ENCODE measurements around the gene NR6A1.

The NR6A1 gene

GRCh38 chr9:124468061-124468740, 302.9 kb downstream of the NR6A1 start:
- TF ChIP-seq CTCF (IDR thresholded peaks at IDR 0.05; ENCODE audit: insufficient read depth, low read length, poor library complexity, severe bottlenecking) (no peak), EZH2phosphoT487 (conservative IDR thresholded peaks at IDR 0.05; ENCODE audit: low read length) (no peak)
- Histone ChIP-seq H3K9me3 (ENCODE audit: insufficient read depth, low read length) (no peaks in the 10 kb centered on the region), H4K20me1 (ENCODE audit: low read depth, low read length) (no peaks in the 10 kb centered on the region), H3K4me3 (ENCODE audit: insufficient read depth, low read length, poor library complexity, severe bottlenecking) (no peak overlapping the region), H3K4me2 (ENCODE audit: low read depth, low read length, poor library complexity, severe bottlenecking) (no peak overlapping the region), H3K27me3 (ENCODE audit: low read length) (no peaks in the 10 kb centered on the region), H3K9me2 (replicated peaks; ENCODE audit: insufficient read depth, low read length) (no peaks in the 10 kb centered on the region), H3F3A (ENCODE audit: insufficient read depth) (no peaks in the 10 kb centered on the region), H2AFZ (ENCODE audit: low read depth, low read length, severe bottlenecking) (no peak overlapping the region), H3K79me2 (ENCODE audit: insufficient read depth, low read length) (no peaks in the 10 kb centered on the region), H3K9ac (ENCODE audit: low read length) (no peak overlapping the region), H3K27ac (ENCODE audit: low read depth, low read length) (no peak overlapping the region), H3K36me3 (ENCODE audit: low read length) (no peaks in the 10 kb centered on the region)

GRCh38 chr9:124467410-124468060, 303.6 kb downstream of the NR6A1 start:
- Histone ChIP-seq H3K9me3 (ENCODE audit: insufficient read depth, low read length) (no peaks in the 10 kb centered on the region), H3K36me3 (ENCODE audit: low read length) (no peaks in the 10 kb centered on the region), H3K9me2 (replicated peaks; ENCODE audit: insufficient read depth, low read length) (no peaks in the 10 kb centered on the region), H3K4me3 (ENCODE audit: insufficient read depth, low read length, poor library complexity, severe bottlenecking) (no peak overlapping the region), H4K20me1 (ENCODE audit: low read depth, low read length) (no peaks in the 10 kb centered on the region), H3K4me2 (ENCODE audit: low read depth, low read length, poor library complexity, severe bottlenecking) (no peak overlapping the region), H3K79me2 (ENCODE audit: insufficient read depth, low read length) (no peaks in the 10 kb centered on the region), H3K27me3 (ENCODE audit: low read length) (no peaks in the 10 kb centered on the region), H3K9ac (ENCODE audit: low read length) (no peak overlapping the region), H2AFZ (ENCODE audit: low read depth, low read length, severe bottlenecking) (no peak overlapping the region), H3K27ac (ENCODE audit: low read depth, low read length) (no peak overlapping the region), H3F3A (ENCODE audit: insufficient read depth) (no peaks in the 10 kb centered on the region)
- no peak for TF ChIP-seq EZH2phosphoT487 (conservative IDR thresholded peaks at IDR 0.05; ENCODE audit: low read length)
